ENCODE measurements around the gene ABCF3.

- TF ChIP-seq CTCF (IDR thresholded peaks at IDR 0.05; ENCODE audit: low read depth, low read length, missing input control) (no peak), ATF3 (IDR thresholded peaks at IDR 0.05) (no peak), REST (IDR thresholded peaks at IDR 0.05) (no peak), GABPA (IDR thresholded peaks at IDR 0.05 in 1 of 2, conservative IDR thresholded peaks at IDR 0.05 in 1 of 2) (no peak), ZBTB33 (IDR thresholded peaks at IDR 0.05) (no peak), YY1 (IDR thresholded peaks at IDR 0.05) (no peak), JUND (IDR thresholded peaks at IDR 0.05) (no peak), HNF4G (IDR thresholded peaks at IDR 0.05) (no peak), RAD21 (IDR thresholded peaks at IDR 0.05) (no peak), SP1 (IDR thresholded peaks at IDR 0.05) (no peak), RXRA (IDR thresholded peaks at IDR 0.05) (no peak), TAF1 (conservative IDR thresholded peaks at IDR 0.05) (no peak), FOXA1 (IDR thresholded peaks at IDR 0.05) (no peak), MAX (IDR thresholded peaks at IDR 0.05) (no peak)
These were observed 53.7 kb downstream of the ABCF3 start for GRCh38 chr3:184239708-184240107.
